ENCODE measurements around the gene AGR3.

Gene AGR3

GRCh38 chr7:16818732-16819131, 63.1 kb downstream of the AGR3 start:
- no peak for DNase-seq

GRCh38 chr7:16817536-16817935, 64.2 kb downstream of the AGR3 start:
- no peak for DNase-seq

- DNase-seq: no peak
Measured at GRCh38 chr7:16816824-16817223, 65.0 kb downstream of the AGR3 start.

- DNase-seq: no peak
Measured at GRCh38 chr7:16815001-16815400, 66.8 kb downstream of the AGR3 start.

GRCh38 chr7:16813232-16813616, 68.6 kb downstream of the AGR3 start:
- DNase-seq: no peak

- no peak for DNase-seq
Measured at GRCh38 chr7:16812542-16813231, 69.1 kb downstream of the AGR3 start.

GRCh38 chr7:16811551-16811950, 70.2 kb downstream of the AGR3 start:
- DNase-seq: no peak

- DNase-seq: no peak
Measured at GRCh38 chr7:16810573-16810972, 71.2 kb downstream of the AGR3 start.

GRCh38 chr7:16810112-16810511, 71.7 kb downstream of the AGR3 start:
- DNase-seq: no peak

Measured in NCI-H526 treated with DMSO at 0.1 percent for 48 hours (cell line).